Fibroblast of skin of scalp (primary cell): ENCODE results near the gene ITCH.
"Not testable (repeated sequence)": the region's sequence is repeated elsewhere in the genome, so short reads cannot be mapped to it uniquely, and the experiment has no call there.

ENCODE experiments used
- DNase-seq: peaks from one replicate; pipeline ENCODE4 v3.0.0-alpha.2; 2013

ITCH gene

DNA sequence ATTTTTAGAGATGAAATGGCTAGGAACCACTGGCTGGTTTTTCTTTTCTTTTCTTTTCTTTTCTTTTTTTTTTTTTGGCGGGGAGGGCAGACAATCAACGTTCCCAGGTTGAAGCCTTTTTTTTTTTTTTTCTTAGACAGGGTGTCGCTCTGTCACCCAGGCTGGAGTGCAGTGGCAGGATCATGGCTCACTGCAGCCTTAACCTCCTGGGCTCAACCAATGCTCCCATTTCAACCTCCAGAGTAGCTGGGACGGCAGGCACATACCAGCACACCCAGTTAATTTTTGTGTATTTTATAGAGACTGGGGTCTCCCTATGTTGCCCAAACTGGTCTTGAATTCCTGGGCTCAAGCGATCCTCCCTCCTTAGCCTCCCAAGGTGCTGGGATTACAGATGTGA, 18.8 kb upstream of the ITCH start:
- DNase-seq = no peak

DNA sequence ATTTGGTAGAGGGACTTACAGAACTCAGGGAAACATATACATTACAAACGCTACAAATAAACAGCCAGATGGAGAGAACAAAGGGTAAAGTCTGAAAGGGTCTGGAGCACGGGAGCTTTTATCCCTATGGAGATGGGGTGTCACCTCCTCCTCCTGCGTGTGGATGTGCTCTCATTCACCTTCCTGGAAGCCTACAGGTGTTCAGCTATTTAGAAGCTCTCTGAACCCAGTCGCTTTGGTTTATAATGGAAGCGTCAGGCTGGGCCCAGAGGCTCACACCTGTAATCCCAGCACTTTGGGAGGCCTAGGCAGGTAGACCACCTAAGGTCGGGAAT, 17.7 kb upstream of the ITCH start:
- DNase-seq = no peak

DNA sequence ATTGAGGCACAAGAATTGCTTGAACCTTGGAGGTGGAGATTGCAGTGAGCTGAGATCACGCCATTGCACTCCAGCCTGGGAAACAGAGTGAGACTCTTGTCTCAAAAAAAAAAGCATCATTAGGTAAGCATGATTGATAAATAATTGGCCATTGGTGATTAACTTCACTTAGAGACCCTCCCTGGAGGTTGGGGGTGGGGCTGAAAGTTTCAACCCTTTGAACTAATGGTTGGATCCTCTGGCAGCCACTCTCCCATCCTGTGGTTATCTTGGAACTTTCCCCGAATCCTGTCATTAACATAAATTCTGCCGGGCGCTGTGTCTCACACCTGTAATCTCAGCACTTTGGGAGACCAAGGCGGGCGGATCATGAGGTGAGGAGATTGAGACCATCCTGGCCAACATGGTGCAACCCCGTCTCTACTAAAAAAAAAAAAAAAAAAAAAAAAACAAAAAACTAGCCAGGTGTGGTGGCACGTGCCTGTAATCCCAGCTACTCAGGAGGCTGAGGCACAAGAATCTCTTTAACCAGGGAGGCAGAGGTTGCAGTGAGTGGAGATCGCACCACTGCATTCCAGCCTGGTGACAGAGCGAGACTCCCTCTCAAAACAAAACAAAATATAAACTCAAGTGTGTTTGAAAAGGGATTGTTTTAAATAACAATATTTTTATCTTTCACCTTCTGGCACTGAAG, 17.1 kb upstream of the ITCH start:
- DNase-seq = not testable (repeated sequence)

GRCh38 chr20:34346533-34346865, 16.6 kb upstream of the ITCH start:
- DNase-seq = not testable (repeated sequence)

DNA sequence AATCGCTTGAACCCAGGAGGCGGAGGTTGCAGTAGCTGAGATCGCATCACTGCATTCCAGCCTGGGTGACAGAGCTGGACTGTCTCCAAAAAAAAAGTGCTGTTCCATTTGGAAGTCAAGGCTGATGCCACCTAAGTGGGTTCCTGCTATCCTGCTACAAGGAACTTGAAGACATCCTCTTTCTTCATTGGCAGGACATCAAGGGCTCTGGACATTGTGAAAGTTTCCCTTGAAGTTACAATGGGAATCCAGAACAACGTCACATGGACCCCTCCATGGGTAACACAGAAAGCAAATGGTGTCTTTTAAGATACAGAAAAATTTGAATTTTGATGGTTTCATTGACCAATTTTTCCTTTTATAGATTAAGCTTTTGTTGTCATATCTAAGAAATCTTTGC, 15.5 kb upstream of the ITCH start:
- DNase-seq = no peak

DNA sequence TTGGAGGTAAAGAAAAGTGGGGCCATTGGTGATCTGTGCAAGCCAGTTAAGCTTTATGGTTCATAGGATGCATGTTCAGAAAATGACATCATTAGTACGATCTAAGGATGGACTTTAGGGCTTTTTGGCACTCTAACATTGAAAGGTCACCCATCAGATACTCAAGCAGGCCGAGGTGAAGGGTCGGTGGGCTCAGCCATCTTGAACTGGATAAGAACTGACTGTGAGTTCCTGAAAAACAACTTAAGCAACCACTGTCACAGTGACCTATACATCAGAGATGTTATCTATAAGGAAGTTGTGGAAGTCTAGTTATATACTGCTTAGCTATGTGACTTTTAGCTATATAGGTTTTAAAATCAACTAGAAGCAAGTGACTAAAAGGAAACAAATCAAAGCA, 13.0 kb upstream of the ITCH start:
- DNase-seq = no peak

DNA sequence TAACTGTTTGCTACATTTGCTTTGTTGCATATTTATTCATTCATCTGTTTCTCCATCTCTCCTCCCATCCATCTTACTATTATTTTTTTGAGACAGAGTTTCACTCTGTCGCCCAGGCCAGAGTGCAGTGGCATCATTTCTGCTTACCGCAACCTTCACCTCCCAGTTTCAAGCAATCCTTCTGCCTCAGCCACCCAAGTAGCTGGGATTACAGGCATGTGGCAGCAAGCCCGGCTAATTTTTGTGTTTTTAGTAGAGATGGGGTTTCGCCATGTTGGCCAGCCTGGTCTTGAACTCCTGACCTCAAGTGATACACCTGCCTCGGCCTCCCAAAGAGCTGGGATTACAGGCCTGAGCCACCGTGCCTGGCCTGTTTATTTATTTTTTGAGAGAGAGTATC, 9.6 kb upstream of the ITCH start:
- DNase-seq = not testable (repeated sequence)

- DNase-seq = no peak
Observed at GRCh38 chr20:34355427-34355826, 7.6 kb upstream of the ITCH start.

GRCh38 chr20:34359729-34360128, 3.3 kb upstream of the ITCH start:
- not testable (repeated sequence) for DNase-seq

DNA sequence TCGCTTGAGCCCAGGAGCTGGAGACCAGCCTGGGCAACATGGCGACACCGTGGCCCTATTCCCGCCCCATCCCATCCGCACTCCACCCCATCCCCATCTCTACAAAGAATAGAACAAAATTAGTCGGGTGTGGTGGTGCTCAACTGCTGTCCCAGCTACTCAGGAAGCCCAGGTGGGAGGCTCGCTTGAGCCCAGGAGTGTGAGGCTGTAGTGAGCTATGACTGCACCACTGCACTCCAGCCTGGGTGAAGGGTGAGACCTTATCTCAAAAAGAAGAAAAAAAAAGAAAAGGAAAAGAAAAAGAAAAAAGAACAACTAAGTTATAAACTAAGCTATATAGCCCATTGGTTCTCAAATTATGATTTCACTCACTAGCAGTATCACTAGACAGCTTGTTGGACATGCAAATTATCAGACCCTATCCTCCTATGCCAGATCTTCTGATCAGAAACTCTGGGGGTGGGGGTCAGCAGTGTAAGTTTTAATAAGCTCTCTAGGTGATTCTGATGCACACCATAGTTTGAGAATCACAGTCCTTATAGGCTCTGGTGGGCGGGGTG, 491 bp upstream of the ITCH start:
- DNase-seq = no peak

- peak; percentile 51 for DNase-seq
Observed at GRCh38 chr20:34363465-34364222, 571 bp downstream of the ITCH start.

DNA sequence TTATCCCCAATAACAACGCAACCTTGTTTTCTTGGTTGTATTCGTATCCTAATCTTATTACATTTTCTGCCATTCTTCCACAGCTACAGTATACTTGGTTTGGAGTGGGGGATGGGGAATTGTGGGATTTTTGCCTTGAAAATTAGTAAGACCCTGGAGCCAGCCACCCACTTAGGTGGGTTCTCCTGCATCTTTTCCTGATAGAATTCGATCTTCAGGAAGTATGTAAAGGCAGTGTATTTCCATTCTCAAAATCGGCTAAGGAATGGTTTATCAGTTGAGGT, 1.1 kb downstream of the ITCH start:
- no peak for DNase-seq

DNA sequence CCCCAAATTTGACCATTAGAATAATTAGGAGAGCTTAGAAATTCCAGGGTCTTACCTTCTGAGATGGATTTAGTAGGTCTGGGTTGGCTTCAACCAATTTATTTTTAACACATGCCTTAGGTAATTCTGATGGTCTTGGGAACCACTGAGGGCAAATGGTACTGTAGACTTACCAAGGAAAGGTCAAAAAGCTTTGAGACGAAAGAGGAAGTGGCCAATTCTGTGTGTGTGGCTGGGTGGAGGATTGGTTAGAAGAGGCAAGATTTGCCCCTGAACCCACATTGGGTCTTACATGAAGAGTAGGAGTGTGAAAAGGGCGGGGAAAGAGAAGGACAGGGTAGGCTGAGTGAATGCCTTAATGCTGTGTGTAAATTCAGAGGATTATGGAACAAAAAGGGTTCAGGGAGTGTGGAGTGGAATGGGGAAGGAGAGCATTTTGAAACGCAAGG, 2.7 kb downstream of the ITCH start:
- no peak for DNase-seq

GRCh38 chr20:34367155-34367554, 4.1 kb downstream of the ITCH start:
- no peak for DNase-seq

GRCh38 chr20:34367911-34368310, 4.8 kb downstream of the ITCH start:
- not testable (repeated sequence) for DNase-seq

DNA sequence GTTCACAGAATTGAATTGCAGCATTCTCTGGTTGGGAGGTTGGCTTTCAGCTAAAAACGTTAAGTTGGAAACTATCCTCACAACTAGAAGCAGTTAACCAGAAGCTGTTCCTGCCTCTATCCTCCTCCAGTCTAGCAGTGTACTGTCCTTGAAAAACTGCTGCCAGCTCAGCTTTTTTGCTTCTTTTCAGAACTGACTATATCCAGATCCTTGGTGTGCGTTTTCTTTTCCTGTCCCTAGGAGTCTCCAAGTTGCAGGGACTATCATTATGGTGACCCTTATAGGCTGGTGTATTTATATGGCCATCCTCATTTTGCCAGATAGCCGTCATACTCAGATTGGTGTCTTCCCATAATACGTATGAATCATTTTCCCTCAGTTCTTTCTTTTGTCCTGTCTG, 5.5 kb downstream of the ITCH start:
- DNase-seq = no peak

- no peak for DNase-seq
Observed at GRCh38 chr20:34369265-34369664, 6.2 kb downstream of the ITCH start.

DNA sequence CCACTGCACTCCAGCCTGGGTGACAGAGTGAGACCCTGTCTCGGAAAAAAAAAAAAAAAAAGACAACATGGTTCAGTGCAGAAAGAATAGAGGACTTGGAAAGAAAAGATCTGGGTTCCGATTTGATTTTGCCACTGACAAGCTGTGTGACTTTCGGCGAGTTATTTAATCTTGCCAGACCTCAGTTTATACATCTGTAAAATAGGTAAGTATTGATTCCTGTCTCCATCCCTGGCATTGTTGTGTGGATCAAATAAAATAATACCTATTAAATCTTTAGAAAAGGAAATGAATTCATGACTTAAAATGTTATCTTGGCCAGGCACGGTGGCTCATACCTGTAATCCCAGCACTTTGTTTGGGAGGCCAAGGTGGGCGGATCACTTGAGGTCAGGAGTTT, 7.0 kb downstream of the ITCH start:
- no peak for DNase-seq

GRCh38 chr20:34373445-34373844, 10.4 kb downstream of the ITCH start:
- no peak for DNase-seq

DNA sequence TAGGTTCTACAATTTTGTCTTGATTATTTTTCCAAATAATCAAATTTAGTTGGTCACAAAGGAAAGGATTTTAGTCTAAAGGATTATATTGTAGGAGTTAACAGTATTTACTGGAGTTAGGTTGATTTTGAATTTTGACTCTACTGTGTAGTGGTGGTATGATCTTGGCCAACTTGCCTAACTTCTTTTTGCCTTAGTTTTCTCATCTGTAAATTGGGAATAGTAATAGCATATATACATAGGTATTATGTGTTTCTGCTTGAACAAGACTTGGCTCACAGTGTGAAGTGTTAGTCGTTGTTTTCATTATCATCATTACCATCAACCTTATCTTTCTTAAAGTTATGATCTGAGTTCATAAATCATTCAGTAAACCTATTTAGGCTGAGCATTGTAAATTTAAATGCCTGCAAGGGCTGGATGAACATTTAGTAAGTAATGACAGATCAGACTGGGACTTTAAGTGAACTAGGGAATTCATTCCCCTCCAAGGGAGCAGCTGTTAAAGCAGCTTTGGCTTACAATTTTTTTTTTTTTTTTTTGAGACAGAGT, 11.2 kb downstream of the ITCH start:
- DNase-seq = no peak

- no peak for DNase-seq
Observed at GRCh38 chr20:34375977-34376430, 12.9 kb downstream of the ITCH start.

DNA sequence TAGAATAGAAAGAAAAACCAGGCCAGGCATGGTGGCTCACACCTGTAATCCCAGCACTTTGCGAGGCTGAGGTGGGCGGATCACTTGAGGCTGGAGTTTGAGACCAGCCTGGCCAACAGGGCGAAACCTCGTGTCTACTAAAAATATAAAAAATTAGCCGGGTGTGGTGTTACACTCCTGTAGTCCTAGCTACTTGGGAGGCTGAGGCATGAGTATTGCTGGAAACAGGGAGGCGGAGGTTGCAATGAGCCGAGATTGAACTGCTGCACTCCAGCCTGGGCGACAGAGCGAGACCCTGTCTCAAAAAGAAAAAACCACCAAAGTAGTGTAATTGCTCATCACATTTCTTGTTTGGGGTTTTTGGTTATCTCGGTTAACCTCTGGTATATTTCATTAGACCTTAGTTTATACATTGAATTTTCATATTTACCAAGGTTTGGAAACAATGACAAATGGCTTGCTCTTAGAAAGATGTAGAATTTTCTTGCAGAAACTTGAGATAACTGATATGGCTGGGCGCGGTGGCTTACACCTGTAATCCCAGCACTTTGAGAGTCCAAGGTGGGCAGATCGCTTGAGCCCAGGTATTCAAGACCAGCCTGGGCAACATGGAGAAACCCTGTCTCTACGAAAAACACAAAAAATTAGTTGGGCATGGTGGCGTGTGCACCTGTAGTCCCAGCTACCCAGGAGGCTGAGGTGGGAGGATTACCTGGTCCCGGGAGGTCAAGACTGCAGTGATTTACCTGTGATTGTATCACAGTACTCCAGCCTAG, 14.2 kb downstream of the ITCH start:
- no peak for DNase-seq

DNA sequence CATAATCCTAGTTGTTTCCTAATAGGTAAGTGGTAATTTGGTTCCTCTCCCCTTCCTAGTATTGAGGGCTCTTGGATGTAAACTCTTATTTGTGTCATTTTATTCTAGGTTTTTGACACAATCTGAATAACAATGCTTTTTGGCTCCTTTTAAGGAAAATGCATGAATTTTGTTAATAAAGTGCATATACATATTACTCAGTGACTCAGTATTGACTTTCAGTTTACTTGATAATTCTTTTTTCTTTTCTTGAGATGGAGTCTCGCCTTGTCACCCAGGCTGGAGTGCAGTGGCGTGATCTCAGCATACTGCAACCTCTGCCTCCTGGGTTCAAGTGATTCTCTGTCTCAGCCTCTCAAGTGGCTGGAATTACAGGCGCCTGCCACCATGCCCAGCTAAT, 19.1 kb downstream of the ITCH start:
- DNase-seq = no peak
